GM21619 (cell line): ENCODE measurements around the gene IMPACT.

Source experiments
- ATAC-seq: cut with Tn5 transposase; IDR thresholded peaks from one replicate; pipeline ENCODE4 v1.9.1; 2021; ENCODE audit not compliant: unreplicated experiment

The IMPACT gene

GRCh38 chr18:24420551-24420950, 5.9 kb upstream of the IMPACT start:
- ATAC-seq: no peak

GRCh38 chr18:24421831-24422230, 4.6 kb upstream of the IMPACT start:
- no peak for ATAC-seq

DNA sequence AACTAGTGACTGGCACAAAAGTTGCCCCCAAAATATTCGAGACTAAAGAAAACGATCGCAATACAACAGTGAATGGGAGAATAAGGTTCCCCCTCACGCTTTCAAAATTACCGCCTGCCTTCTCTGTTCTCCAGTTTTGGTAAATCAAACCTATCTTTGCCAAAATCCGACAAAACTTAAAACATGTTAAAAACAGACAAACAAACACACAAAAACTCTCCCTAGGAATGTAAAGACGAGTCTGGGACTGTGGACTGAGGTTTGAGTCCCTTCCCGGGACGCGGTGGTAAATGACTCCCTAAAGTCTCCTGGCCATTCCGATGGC, 435 bp upstream of the IMPACT start:
- no peak for ATAC-seq

DNA sequence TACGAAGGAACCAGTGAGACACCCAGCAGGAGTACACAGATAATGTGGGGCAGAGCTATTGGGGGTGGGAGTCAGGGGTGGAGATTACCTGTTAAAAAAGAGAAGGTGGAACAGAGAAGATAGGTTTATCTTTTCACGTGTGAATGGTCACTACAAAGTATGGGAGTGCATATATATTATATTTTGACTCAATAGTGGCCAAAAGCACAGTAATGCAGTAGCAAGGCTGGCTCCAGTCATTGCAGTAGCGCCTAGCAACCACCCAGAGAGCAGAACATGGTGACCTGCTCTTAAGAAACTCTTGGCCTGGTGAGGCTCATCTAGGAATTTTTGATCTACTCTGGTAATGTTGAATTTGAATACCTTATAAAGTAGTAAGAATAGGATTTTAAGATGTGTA, 1.0 kb downstream of the IMPACT start:
- no peak for ATAC-seq

- no peak for ATAC-seq
These were observed 2.2 kb downstream of the IMPACT start for GRCh38 chr18:24428709-24429108.

- no peak for ATAC-seq
These were observed 2.7 kb downstream of the IMPACT start for GRCh38 chr18:24429188-24429587.

DNA sequence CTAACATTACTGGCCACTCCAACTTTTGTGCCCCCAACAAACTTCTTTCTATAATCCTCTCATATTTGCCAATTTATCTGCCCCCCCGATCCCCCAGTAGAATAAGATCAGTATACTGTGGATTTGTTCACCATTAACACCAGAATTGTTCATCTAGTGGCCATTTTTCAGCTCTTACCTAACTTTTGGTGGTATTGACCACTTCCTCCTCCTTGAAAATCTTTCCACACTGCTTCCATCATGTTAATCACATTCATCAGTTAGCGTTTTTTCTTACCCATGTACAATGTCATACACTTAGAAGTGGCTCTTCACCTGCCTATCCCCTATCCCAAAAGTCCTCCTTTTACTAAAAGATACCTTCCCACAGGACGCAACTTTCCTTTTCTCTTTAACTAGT, 6.1 kb downstream of the IMPACT start:
- ATAC-seq: no peak

GRCh38 chr18:24436939-24437338, 10.5 kb downstream of the IMPACT start:
- ATAC-seq: no peak

- ATAC-seq: no peak
These were observed 17.4 kb downstream of the IMPACT start for GRCh38 chr18:24443870-24444269.

DNA sequence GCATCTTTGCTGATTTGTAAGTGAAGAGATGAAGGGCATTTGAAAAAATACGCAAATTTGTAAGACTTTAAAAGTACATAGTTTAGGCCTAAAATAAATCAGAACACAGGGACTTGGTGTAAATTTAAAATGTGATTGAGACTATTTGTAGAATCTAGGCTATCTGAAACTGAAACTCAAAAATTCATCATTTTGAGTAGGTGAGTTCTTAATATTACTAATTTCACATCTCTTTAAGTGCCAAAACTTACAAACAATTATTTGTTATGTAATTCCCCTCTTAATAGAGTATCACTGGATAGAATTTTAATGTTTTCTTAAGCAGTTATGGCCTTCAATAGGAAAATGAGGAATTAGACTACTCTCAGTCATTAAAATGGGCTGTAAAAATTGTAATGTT, 20.0 kb downstream of the IMPACT start:
- ATAC-seq: peak; percentile 69

DNA sequence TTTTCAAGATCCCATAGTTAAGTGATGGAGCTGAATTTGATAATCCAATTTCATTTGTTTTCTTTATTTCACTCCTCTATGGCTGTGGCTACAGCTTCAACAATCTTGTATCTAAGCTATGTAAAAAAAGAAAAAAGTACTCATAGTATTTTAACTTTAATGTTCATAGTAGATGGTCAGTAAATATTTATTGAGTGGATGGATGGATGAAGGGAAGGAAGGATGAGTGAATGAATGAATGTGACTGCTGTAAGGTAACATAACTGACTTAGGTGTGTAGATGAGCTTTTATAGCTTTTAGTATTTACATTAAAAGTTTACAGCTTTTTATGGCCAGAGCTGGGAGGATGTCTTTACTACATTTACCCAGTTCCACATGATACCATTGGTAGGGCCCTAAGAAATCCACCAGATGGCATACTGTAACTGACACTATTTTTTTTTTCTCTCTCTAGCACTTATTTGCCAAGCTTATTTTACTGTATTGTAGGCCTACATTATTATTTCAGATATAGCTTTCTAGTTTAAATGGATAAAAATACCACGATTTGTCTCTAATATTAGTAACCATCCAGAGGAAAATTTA, 20.6 kb downstream of the IMPACT start:
- no peak for ATAC-seq

GRCh38 chr18:24447961-24448360, 21.5 kb downstream of the IMPACT start:
- no peak for ATAC-seq

DNA sequence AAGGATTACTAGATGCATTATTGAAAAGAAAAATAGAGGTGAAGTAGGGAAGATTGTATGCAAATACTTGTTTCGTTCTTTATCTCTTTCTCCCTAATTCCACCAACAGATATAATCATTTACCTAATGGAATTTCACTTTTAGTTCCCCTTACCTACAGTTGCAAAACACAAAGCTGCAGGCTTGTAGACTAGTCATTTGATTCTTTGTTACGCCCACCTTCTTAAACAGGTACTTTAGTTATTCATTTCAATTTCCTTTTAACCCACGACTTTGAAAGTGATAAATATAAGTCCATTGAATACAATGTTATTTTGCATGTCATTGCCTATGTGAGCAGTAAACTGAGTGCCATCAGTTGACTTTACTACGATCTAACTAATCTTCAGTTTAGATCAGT, 30.1 kb downstream of the IMPACT start:
- peak; percentile 97 for ATAC-seq

GRCh38 chr18:24459772-24460171, 33.3 kb downstream of the IMPACT start:
- no peak for ATAC-seq

DNA sequence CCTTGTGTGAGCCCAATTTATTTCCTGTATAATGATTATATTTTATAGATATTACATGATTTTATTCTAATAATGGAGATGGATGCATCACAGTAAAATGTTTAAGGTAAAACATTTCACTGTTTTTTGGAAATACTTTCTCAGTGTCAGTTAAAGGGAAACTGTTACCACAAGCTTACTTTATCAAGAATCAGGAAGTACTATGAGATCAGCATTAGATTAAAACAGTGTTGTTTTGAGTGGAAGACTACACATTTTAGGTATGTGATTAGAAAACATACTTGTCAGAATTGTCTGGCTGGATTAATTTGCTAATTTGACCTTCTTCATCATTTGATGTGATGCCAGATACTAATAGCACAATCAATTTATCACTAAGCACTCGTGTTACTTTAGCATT, 33.9 kb downstream of the IMPACT start, which contains the start of gene HRH4:
Gene HRH4, plus strand, starts transcription at position 250 of the 400 bp plus-strand sequence. Its CDS starts 92 bp downstream, at position 342.
- ATAC-seq: no peak

DNA sequence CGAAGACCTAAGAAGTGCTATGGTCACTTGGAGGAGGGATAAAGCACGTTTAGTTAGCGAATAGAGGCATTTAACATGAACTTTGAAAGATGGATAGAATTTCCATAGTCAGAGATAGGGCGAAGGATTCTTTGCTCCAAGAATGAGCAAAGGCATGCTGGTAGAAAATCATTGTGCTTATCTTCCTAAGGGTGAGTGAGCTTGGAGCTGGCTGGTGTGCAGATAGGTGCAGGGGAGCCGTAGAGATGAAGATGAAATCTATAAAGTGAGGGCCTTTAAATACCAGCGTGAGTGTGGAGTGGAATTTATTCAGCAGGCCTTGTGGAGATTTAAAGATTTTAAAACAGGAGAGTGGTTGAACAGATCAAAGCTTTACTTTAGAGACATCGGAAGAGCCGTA, 35.5 kb downstream of the IMPACT start:
- no peak for ATAC-seq

DNA sequence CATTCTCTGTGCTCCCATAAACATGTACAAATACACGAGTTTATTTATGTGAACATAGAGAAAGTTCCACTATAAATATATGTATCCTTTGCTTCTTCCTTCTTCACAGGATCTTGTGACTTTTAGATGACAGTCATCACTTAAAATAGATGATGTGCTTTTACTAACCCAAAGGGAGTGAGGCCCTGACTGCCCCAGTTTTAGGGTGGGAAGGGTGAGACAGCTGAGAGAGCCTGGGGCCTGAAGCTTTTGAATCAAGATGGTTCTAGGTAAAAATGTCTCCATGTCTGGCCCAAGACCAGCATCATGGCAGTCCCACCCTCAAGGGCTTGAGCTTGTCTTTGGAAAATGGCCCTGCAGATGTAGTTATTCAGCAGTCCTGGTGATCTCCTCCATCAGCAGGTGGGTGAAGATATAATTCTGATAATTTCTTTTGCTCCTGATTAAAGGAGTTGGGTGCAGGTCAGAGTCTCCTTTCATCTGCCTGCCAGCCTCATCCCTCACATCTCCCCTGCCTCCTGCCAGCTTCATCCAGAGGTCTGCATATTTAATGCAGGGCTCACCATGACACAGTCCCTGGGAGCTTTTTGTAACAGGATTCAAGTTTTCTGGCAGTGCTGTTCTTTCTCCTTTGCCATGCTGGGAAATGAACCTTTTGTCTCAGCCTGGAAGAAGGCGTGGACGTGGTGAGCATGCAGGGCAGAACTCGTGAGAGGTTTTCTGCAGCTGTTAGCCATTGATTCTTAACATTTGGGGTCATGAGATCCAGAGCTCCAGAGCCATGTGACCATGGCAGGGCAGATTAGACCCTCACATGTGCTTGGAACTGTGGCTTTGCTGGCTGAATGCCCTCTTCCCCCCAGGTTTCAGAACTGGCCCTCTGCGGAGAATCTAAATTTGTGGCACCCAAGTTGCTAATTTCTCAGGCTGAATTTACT, 36.6 kb downstream of the IMPACT start:
- no peak for ATAC-seq

DNA sequence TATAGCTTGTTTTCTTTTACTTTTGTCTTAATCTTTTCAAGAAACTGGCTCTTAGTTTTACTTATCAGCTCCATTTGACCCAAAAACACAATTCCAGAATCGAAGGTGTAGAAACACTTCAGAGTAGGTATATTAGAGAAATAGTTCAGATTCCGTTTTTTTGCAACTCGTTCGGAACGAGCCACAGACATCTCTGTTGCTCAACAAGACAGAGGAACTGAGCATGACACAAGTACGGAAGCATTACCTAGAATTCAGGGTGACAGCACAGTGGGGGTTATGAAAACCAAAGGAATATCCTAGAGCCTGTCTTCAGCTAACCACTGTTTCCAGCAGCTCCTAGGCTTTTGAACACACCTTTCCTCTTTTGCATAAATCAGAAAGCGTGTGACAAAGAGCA, 39.0 kb downstream of the IMPACT start:
- ATAC-seq: no peak

GRCh38 chr18:24466771-24467170, 40.3 kb downstream of the IMPACT start:
- ATAC-seq: no peak

DNA sequence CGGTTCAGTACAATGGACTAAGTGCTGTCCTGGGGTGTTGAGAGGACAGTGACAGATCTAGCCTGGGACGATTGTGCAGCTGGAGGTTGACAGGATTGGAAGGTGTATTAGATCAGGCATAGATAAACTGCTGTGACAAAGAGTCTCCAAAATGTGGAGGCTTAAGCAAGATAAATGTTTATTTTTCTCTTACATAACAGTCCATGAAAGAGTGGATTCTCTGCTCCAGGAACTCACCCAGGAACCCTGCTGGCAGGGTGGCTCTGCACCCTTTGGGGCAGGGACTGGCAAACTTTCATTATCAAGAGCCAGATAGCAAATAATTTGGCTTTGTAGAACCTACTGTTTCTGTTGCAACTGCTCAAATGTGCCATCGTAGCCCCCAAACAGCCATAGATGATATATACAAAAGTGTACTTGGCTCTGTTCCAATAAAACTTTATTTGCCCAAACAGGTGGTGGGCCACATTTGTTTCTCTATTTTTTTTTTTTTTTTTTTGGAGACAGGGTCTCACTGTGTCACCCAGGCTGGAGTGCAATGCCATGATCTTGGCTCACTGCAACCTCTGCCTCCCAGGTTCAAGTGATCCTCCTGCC, 43.6 kb downstream of the IMPACT start:
- no peak for ATAC-seq

- ATAC-seq: no peak
These were observed 44.3 kb downstream of the IMPACT start for GRCh38 chr18:24470805-24471204.

- no peak for ATAC-seq
These were observed 46.1 kb downstream of the IMPACT start for GRCh38 chr18:24472591-24472990.
